WI38 (cell line): ENCODE data around the gene ENTPD6.
"Not testable (repeated sequence)": the region's sequence is repeated elsewhere in the genome, so short reads cannot be mapped to it uniquely, and the experiment has no call there.

Experiments
- H3K4me3 ChIP-seq: 2 replicates; pipeline ENCODE4 v1.5.1; 2011; ENCODE audit warnings: low read depth, mild to moderate bottlenecking, control low read depth, low read length
- CTCF ChIP-seq: IDR thresholded peaks from 2 replicates; pipeline ENCODE4 v1.5.1; 2012; ENCODE audit warnings: low read depth, mild to moderate bottlenecking, control low read depth, low read length

The ENTPD6 gene

GRCh38 chr20:25226433-25227316, 31.2 kb downstream of the ENTPD6 start:
- no peak overlapping the region for H3K4me3 ChIP-seq
- no peak for TF ChIP-seq CTCF

DNA sequence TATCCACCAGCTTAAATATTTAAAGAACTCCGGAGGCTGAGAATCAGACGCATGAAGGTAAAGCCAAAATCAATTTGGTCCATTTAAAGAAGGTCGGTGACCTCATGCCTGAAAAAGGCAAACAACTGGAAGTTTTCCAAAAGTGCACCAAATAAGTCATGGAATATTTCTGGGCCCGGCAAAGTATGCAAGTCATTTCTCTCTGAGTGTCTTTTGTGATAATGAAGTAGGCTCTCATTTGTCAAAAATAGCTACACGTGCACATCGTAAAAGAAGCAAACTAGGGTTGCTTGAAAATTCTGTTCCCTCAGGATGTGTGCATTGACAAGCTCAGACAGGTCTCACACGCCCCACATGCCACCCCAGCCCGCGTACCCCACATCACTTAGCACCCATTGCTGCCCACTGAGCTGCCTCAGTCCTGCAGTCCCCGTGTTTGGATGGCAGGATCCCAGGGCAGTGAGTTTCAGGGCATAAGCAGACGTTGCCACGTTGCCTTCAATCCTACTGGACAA, 31.9 kb downstream of the ENTPD6 start:
- TF ChIP-seq CTCF: no peak
- no peak overlapping the region for H3K4me3 ChIP-seq

- H3K4me3 ChIP-seq: no peak overlapping the region
These were observed 34.1 kb downstream of the ENTPD6 start for GRCh38 chr20:25229486-25230165.

GRCh38 chr20:25230166-25230831, 34.8 kb downstream of the ENTPD6 start:
- TF ChIP-seq CTCF: no peak
- no peak overlapping the region for H3K4me3 ChIP-seq

More at GRCh38 chr20:25229486-25230165, 34.1 kb downstream of the ENTPD6 start:
- no peak for TF ChIP-seq CTCF

GRCh38 chr20:25233016-25233772, 37.7 kb downstream of the ENTPD6 start:
- TF ChIP-seq CTCF: no peak
- no peak overlapping the region for H3K4me3 ChIP-seq

DNA sequence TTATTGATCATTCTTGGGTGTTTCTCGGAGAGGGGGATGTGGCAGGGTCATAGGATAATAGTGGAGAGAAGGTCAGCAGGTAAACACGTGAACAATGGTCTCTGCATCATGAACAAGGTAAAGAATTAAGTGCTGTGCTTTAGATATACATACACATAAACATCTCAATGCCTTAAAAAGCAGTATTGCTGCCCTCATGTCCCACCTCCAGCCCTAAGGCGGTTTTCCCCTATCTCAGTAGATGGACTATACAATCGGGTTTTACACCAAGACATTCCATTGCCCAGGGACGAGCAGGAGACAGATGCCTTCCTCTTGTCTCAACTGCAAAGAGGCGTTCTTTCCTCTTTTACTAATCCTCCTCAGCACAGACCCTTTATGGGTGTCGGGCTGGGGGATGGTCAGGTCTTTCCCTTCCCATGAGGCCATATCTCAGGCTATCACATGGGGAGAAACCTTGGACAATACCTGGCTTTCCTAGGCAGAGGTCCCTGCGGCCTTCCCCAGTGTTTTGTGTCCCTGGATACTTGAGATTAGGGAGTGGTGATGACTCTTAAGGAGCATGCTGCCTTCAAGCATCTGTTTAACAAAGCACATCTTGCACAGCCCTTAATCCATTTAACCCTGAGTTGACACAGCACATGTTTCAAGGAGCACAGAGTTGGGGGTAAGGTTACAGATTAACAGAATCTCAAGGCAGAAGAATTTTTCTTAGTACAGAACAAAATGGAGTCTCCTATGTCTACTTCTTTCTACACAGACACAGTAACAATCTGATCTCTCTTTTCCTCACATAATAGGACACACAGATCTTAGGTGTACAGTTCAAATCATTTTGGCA, 38.7 kb downstream of the ENTPD6 start:
- H3K4me3 ChIP-seq: not testable (repeated sequence)
